Liver (tissue), 9 donors: Measurements from ENCODE around the gene ZNF618. TPM values are rescaled to one million over a fixed set of nuclear protein-coding genes. Genes with fewer than 3 reads are reported as not detected.

ENCODE experiments used
- DNase-seq: peaks from one replicate; pipeline ENCODE4 v3.0.0-alpha.2; 2017; ENCODE audit warnings: low spot score
- H3K27ac ChIP-seq, 2 donors: one replicate each; pipeline ENCODE4 v1.7.0; 2013; ENCODE audit warnings: inconsistent platforms in 2 of 2, low read length in 2 of 2, control low read depth in 1 of 2, low read depth in 1 of 2, mild to moderate bottlenecking in 1 of 2
- H3K27me3 ChIP-seq, 4 donors: one replicate each; pipeline versions ENCODE4 v1.6.1 to v1.7.0; 2013; ENCODE audit warnings: low read length in 3 of 4, inconsistent platforms in 1 of 4, mild to moderate bottlenecking in 1 of 4, moderate library complexity in 1 of 4; ENCODE audit not compliant: control insufficient read depth in 4 of 4, insufficient read depth in 4 of 4
- H3K36me3 ChIP-seq, 4 donors: one replicate each; pipeline versions ENCODE4 v1.6.1 to v1.7.0; 2013; ENCODE audit warnings: low read length in 3 of 4, mild to moderate bottlenecking in 3 of 4, low read depth in 1 of 4, moderate library complexity in 1 of 4; ENCODE audit not compliant: control insufficient read depth in 4 of 4, insufficient read depth in 3 of 4
- H3K4me1 ChIP-seq, 4 donors: one replicate each; pipeline versions ENCODE4 v1.6.1 to v1.7.0; 2013; ENCODE audit warnings: low read length in 3 of 4, mild to moderate bottlenecking in 3 of 4, moderate library complexity in 1 of 4; ENCODE audit not compliant: control insufficient read depth in 4 of 4, insufficient read depth in 4 of 4
- H3K4me3 ChIP-seq, 3 donors: one replicate each; pipeline versions ENCODE4 v1.6.1 to v1.7.0; 2013; ENCODE audit warnings: low read length in 3 of 3, control low read depth in 1 of 3, low read depth in 1 of 3, mild to moderate bottlenecking in 1 of 3
- H3K9ac ChIP-seq, 2 donors: one replicate each; pipeline ENCODE4 v1.7.0; 2013; ENCODE audit warnings: low read length in 2 of 2, mild to moderate bottlenecking in 2 of 2, moderate library complexity in 2 of 2, control low read depth in 1 of 2, low read depth in 1 of 2
- H3K9me3 ChIP-seq, 4 donors: one replicate each; pipeline versions ENCODE4 v1.6.1 to v1.7.0; 2013; ENCODE audit warnings: low read length in 3 of 4; ENCODE audit not compliant: control insufficient read depth in 4 of 4
- ATF3 ChIP-seq: IDR thresholded peaks from 2 replicates; pipeline ENCODE4 v1.6.1; 2016; ENCODE audit warnings: antibody characterized with exemption
- EGR1 ChIP-seq, 2 donors: IDR thresholded peaks; 2 replicates each; pipeline ENCODE4 v1.6.1; 2016 to 2018; ENCODE audit warnings: antibody characterized with exemption in 2 of 2, low read depth in 2 of 2
- FOXA1 ChIP-seq: IDR thresholded peaks from 2 replicates; pipeline ENCODE4 v1.6.1; 2016; ENCODE audit warnings: antibody characterized with exemption
- FOXA2 ChIP-seq: IDR thresholded peaks from 2 replicates; pipeline ENCODE4 v1.6.1; 2016; ENCODE audit warnings: antibody characterized with exemption
- GABPA ChIP-seq, 2 donors: IDR thresholded peaks in 1 of 2; conservative IDR thresholded peaks in 1 of 2; 2 replicates each; pipeline ENCODE4 v1.6.1; 2016; ENCODE audit warnings: antibody characterized with exemption in 2 of 2, mild to moderate bottlenecking in 1 of 2, moderate library complexity in 1 of 2
- HNF4A ChIP-seq, 2 donors: conservative IDR thresholded peaks; 2 replicates each; pipeline ENCODE4 v1.6.1; 2016; ENCODE audit warnings: antibody characterized with exemption in 2 of 2, mild to moderate bottlenecking in 2 of 2
- HNF4G ChIP-seq: IDR thresholded peaks from 2 replicates; pipeline ENCODE4 v1.6.1; 2016; ENCODE audit warnings: antibody characterized with exemption
- JUND ChIP-seq, 2 donors: IDR thresholded peaks; 2 replicates each; pipeline ENCODE4 v1.6.1; 2016; ENCODE audit warnings: antibody characterized with exemption in 2 of 2
- MAX ChIP-seq: IDR thresholded peaks from 2 replicates; pipeline ENCODE4 v1.6.1; 2016; ENCODE audit warnings: antibody characterized with exemption
- NR2F2 ChIP-seq: IDR thresholded peaks from 2 replicates; pipeline ENCODE4 v1.6.1; 2016; ENCODE audit warnings: antibody characterized with exemption
- RAD21 ChIP-seq, 2 donors: IDR thresholded peaks; 2 replicates each; pipeline ENCODE4 v1.6.1; 2016; ENCODE audit warnings: antibody characterized with exemption in 2 of 2, mild to moderate bottlenecking in 2 of 2
- REST ChIP-seq: IDR thresholded peaks from 2 replicates; pipeline ENCODE4 v1.6.1; 2016; ENCODE audit warnings: antibody characterized with exemption, mild to moderate bottlenecking
- RXRA ChIP-seq, 2 donors: IDR thresholded peaks; 2 replicates each; pipeline ENCODE4 v1.6.1; 2017 to 2018; ENCODE audit warnings: antibody characterized with exemption in 2 of 2, mild to moderate bottlenecking in 1 of 2
- SP1 ChIP-seq: IDR thresholded peaks from 2 replicates; pipeline ENCODE4 v1.6.1; 2018; ENCODE audit warnings: antibody characterized with exemption, mild to moderate bottlenecking
- TAF1 ChIP-seq: conservative IDR thresholded peaks from 2 replicates; pipeline ENCODE4 v1.6.1; 2016; ENCODE audit warnings: antibody characterized with exemption, mild to moderate bottlenecking
- YY1 ChIP-seq: IDR thresholded peaks from 2 replicates; pipeline ENCODE4 v1.6.1; 2016; ENCODE audit warnings: antibody characterized with exemption, mild to moderate bottlenecking
- ZBTB33 ChIP-seq: IDR thresholded peaks from 2 replicates; pipeline ENCODE4 v1.6.1; 2016; ENCODE audit warnings: antibody characterized with exemption
- WGBS: extraction: QIAGEN DNeasy Blood & Tissue Kit; methylation state at CpG from one replicate; pipeline ENCODE4 v1.1.7; 2013; 5-methylcytosine and 5-hydroxymethylcytosine counted together
- polyA plus RNA-seq, 2 donors: library from polyadenylated mRNA; stranded (reverse) in 1 of 2; unstranded in 1 of 2; fragments of 200-250 nt in 1 of 2; fragments of >200 nt in 1 of 2; fragmentation: Nextera tagmentation in 1 of 2; extraction: Ambion mirVana in 1 of 2; gene quantifications; one replicate each; pipeline versions ENCODE4 v1.2.1 to v1.2.3, GENCODE V29; 2013 to 2015
- total RNA-seq, 2 donors: library from RNA; depleted of rRNA; stranded (reverse); fragments of >200 nt; gene quantifications; one replicate each; pipeline ENCODE4 v1.2.3, GENCODE V29; 2014
- donor health status: healthy.
- donor health status: healthy.
- donor health status: healthy.
- donor health status: healthy.
- donor health status: healthy.

The ZNF618 gene
- total and polyA plus RNA-seq, 4 donors, result 2.2 to 6.5 (median 3.7) TPM

- no peaks in the 10 kb centered on the region for H3K36me3 ChIP-seq
- DNase-seq, result no peak
- no peak overlapping the region for H3K9ac ChIP-seq
- peak overlapping the region; percentile 65 to 71 for H3K27ac ChIP-seq
- no peaks in the 10 kb centered on the region for H3K9me3 ChIP-seq
- H3K4me3 ChIP-seq, result no peak overlapping the region
- TF ChIP-seq TAF1 (no peak), SP1 (peak; percentile 41), MAX (peak; percentile 83), GABPA (IDR thresholded peaks at IDR 0.05 in 1 of 2, conservative IDR thresholded peaks at IDR 0.05 in 1 of 2) (peak in 1 of 2 donors; percentile 72), HNF4A (conservative IDR thresholded peaks at IDR 0.05) (peak; percentile 75 to 78), RAD21 (IDR thresholded peaks at IDR 0.05) (peak; percentile 21 to 51), NR2F2 (no peak), ATF3 (no peak), EGR1 (IDR thresholded peaks at IDR 0.05; ENCODE audit: low read depth in 2 of 2) (peak in 1 of 2 donors; percentile 52), YY1 (no peak), RXRA (IDR thresholded peaks at IDR 0.05) (peak; percentile 41 to 71), JUND (IDR thresholded peaks at IDR 0.05) (peak in 1 of 2 donors; percentile 70)
- H3K4me1 ChIP-seq, result peaks cover 5 to 38% (median 13%) of the 10 kb centered on the region in 4 donors
- 50% methylated on average over 11 of the region's 11 CpGs for WGBS
- no peaks in the 10 kb centered on the region for H3K27me3 ChIP-seq
Observed at GRCh38 chr9:113910036-113910639, 34.0 kb downstream of the ZNF618 start.

GRCh38 chr9:113911850-113912557, 35.9 kb downstream of the ZNF618 start:
- no peak overlapping the region for H3K27ac ChIP-seq
- no peaks in the 10 kb centered on the region for H3K9me3 ChIP-seq
- no peak for TF ChIP-seq FOXA1
- 92% methylated on average over 6 of the region's 6 CpGs for WGBS
- no peaks in the 10 kb centered on the region for H3K27me3 ChIP-seq
- H3K4me3 ChIP-seq, result no peak overlapping the region
- no peak for DNase-seq
- H3K36me3 ChIP-seq, result peaks cover 0 to 5% (median 0%) of the 10 kb centered on the region in 4 donors
- peaks cover 5 to 32% (median 13%) of the 10 kb centered on the region in 4 donors for H3K4me1 ChIP-seq
- no peak overlapping the region for H3K9ac ChIP-seq

- H3K27ac ChIP-seq, result no peak overlapping the region
- DNase-seq, result no peak
- H3K27me3 ChIP-seq, result no peaks in the 10 kb centered on the region
- peaks cover 5 to 26% (median 11%) of the 10 kb centered on the region in 4 donors for H3K4me1 ChIP-seq
- peaks cover 0 to 5% (median 0%) of the 10 kb centered on the region in 4 donors for H3K36me3 ChIP-seq
- TF ChIP-seq RAD21 (IDR thresholded peaks at IDR 0.05) (no peak), ZBTB33 (no peak), TAF1 (no peak), GABPA (IDR thresholded peaks at IDR 0.05 in 1 of 2, conservative IDR thresholded peaks at IDR 0.05 in 1 of 2) (no peak), RXRA (IDR thresholded peaks at IDR 0.05) (no peak), FOXA2 (no peak), REST (no peak), HNF4G (no peak), EGR1 (IDR thresholded peaks at IDR 0.05; ENCODE audit: low read depth in 2 of 2) (no peak), JUND (IDR thresholded peaks at IDR 0.05) (no peak), YY1 (no peak), FOXA1 (no peak), ATF3 (no peak), SP1 (no peak)
- no peak overlapping the region for H3K4me3 ChIP-seq
- WGBS, result 59% methylated on average over 8 of the region's 8 CpGs
- H3K9ac ChIP-seq, result no peak overlapping the region
- no peaks in the 10 kb centered on the region for H3K9me3 ChIP-seq
Observed at GRCh38 chr9:113912816-113913215, 36.7 kb downstream of the ZNF618 start.
